GM21515 (cell line): ENCODE results near the gene LPP.

Experiments used
- ATAC-seq: cut with Tn5 transposase; IDR thresholded peaks from one replicate; pipeline ENCODE4 v1.9.1; 2021; ENCODE audit not compliant: unreplicated experiment

Gene LPP

GRCh38 chr3:188505911-188506310 lies 352.0 kb downstream of the LPP start:
- ATAC-seq = no peak

GRCh38 chr3:188506446-188506845 lies 352.5 kb downstream of the LPP start:
- no peak for ATAC-seq

- no peak for ATAC-seq
These were observed 353.3 kb downstream of the LPP start for GRCh38 chr3:188507244-188507720.

- no peak for ATAC-seq
These were observed 354.5 kb downstream of the LPP start for GRCh38 chr3:188508454-188508853.

- ATAC-seq = no peak
These were observed 355.4 kb downstream of the LPP start for GRCh38 chr3:188509316-188509715.

GRCh38 chr3:188510366-188510765 lies 356.4 kb downstream of the LPP start:
- ATAC-seq = no peak

- no peak for ATAC-seq
These were observed 359.8 kb downstream of the LPP start for GRCh38 chr3:188513662-188514328.

- ATAC-seq = no peak
These were observed 362.6 kb downstream of the LPP start for GRCh38 chr3:188516515-188516914.

GRCh38 chr3:188518416-188518815 lies 364.5 kb downstream of the LPP start:
- ATAC-seq = no peak

GRCh38 chr3:188518835-188519452 lies 365.0 kb downstream of the LPP start:
- ATAC-seq = no peak

- no peak for ATAC-seq
These were observed 366.5 kb downstream of the LPP start for GRCh38 chr3:188520466-188520865.

- ATAC-seq = no peak
These were observed 368.2 kb downstream of the LPP start for GRCh38 chr3:188522115-188522514.

- no peak for ATAC-seq
These were observed 369.3 kb downstream of the LPP start for GRCh38 chr3:188523291-188523690.

- ATAC-seq = no peak
These were observed 370.1 kb downstream of the LPP start for GRCh38 chr3:188524052-188524451.

- no peak for ATAC-seq
These were observed 372.1 kb downstream of the LPP start for GRCh38 chr3:188526057-188526456.

GRCh38 chr3:188527389-188527788 lies 373.4 kb downstream of the LPP start:
- no peak for ATAC-seq

- ATAC-seq = no peak
These were observed 374.4 kb downstream of the LPP start for GRCh38 chr3:188528396-188528795.

GRCh38 chr3:188529228-188529627 lies 375.3 kb downstream of the LPP start:
- no peak for ATAC-seq

- no peak for ATAC-seq
These were observed 376.3 kb downstream of the LPP start for GRCh38 chr3:188530226-188530625.

GRCh38 chr3:188531210-188531609 lies 377.3 kb downstream of the LPP start:
- ATAC-seq = no peak

- no peak for ATAC-seq
These were observed 379.2 kb downstream of the LPP start for GRCh38 chr3:188533172-188533571.

GRCh38 chr3:188533612-188534357 lies 379.8 kb downstream of the LPP start:
- ATAC-seq = no peak
